ENCODE results near the gene LPAR1.

The LPAR1 gene

GRCh38 chr9:111036946-111037345, 1.3 kb downstream of the LPAR1 start:
- no peak for DNase-seq

DNA sequence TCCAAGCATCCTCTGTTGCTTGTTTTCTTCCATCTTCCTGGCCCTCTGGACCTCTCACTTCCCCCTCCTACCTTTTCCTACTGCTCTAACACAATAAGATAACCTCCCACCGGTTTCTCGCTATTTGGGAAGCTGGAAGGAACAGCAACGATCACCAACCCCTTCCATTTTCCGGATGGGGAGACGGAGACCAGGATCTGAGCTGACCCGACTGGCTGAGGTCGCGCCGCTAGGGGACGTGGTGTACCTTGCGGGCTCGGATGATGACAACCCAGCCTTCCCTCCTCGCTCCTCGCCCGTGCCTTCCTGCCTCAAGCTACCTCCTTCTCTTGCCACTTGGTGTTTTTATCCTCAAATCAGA, 1.9 kb downstream of the LPAR1 start:
- DNase-seq = no peak

GRCh38 chr9:111035543-111036428, 2.5 kb downstream of the LPAR1 start:
- DNase-seq = no peak

DNA sequence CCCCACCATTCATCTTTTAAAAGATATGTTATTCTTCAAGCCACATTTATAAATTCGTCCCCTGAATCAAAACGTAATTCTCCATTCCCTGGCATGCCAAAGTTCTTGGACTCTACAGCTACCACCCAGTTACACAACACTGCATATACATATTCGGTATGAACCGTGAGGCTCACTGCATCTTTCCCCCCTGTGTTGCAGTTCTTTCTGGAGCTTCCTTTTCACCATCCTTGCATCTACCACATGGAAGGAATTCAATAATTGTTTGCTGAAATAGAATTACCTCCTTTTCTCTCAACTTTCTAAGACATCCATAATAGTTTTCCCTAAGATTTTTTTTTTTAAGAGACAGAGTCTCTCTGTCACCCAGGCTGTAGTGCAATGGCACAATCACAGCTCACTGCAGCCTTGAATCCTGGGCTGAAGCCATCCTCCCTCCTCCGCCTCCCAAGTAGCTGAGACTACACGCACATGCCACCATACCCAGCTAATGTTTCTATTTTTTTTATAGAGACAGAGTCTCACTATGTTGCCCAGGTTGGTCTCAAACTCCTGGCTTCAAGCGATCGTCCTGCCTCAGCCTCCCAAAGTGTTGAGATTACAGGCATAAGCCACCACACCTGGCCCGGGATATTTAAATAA, 3.3 kb downstream of the LPAR1 start:
- DNase-seq = no peak

GRCh38 chr9:111034170-111034897, 3.9 kb downstream of the LPAR1 start:
- no peak for DNase-seq

DNA sequence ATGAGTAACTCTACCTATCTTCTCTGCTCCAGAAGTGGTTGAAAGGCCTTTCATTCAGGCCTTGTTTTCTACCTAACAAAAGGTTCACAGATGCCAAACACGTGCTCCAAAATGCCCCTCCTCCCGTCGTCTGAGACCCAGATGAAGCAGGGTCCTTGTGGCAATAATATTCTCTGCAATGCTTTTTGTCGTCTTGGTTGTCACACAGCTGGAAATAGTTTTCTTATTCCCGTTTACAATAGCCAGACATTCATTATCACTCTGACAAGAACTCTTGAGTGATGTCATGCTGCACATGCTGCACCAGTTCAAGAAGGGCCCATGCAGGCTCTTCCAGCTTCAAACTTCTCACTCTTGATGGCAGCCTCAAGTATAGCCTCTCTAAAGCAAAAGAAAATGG, 7.8 kb downstream of the LPAR1 start:
- no peak for DNase-seq

GRCh38 chr9:111029260-111029659, 9.0 kb downstream of the LPAR1 start:
- DNase-seq = no peak

DNA sequence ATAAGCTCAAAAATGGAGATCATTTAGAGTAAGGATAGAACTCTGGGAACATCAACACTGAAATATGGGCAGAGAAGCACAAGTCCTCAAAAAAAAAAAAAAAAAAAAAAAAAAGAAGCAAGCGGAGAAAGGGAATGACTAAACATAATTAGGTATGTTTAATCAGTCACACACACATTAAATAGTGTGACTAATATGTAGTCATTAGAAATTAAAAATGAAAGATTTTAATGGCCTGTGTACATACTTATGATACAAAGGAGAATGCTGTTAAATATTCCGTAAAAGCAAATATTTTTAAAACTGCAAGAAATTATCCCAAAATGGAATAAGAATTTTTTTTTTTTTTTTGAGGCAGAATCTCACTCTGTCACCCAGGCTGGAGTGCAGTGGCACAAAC, 10.5 kb downstream of the LPAR1 start:
- DNase-seq = no peak

- DNase-seq = no peak
Measured at GRCh38 chr9:111023128-111023527, 15.1 kb downstream of the LPAR1 start.

GRCh38 chr9:111020594-111020993, 17.7 kb downstream of the LPAR1 start:
- no peak for DNase-seq

- no peak for DNase-seq
Measured at GRCh38 chr9:111016426-111017045, 21.7 kb downstream of the LPAR1 start.

DNA sequence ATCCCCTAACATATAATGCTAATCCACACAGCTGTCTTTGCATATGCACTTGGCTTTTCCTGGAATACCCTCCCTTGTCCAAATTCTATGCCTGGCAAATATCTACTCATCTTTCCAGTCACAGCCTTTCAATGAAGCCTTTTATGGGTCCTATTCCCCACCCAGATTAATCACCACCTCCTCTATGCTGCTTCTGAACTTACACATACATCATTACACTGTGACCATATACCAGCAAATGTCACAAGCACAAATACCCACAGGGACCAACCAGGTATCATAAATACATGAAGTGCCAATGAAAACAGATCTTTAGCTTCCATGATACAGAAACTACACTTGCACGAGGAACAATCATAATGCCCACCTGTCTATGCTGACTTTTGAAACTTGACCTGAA, 22.3 kb downstream of the LPAR1 start:
- DNase-seq = no peak

GRCh38 chr9:111013707-111014106, 24.6 kb downstream of the LPAR1 start:
- no peak for DNase-seq

DNA sequence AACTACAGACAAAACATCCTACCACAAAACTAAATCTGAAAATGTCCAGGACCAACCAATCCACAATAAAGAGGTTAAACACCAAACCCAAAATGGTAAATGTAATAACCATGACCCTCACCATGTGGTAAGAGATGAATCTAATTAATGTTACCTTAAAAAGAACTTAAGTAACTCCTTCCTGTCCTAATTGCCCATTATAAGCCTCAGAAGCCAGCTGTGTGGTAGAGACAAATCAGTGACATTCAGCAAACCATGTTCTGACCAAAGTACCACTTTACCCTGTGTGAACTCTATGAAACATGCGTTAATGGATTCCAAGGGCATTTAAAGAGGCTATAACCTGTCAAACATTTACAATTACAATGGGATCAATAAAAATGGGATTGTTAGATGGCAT, 25.0 kb downstream of the LPAR1 start:
- DNase-seq = no peak

GRCh38 chr9:111008158-111009075, 29.9 kb downstream of the LPAR1 start:
- no peak for DNase-seq

GRCh38 chr9:111005746-111006470, 32.4 kb downstream of the LPAR1 start:
- no peak for DNase-seq

- DNase-seq = no peak
Measured at GRCh38 chr9:111004936-111005335, 33.3 kb downstream of the LPAR1 start.

GRCh38 chr9:111003182-111003581, 35.1 kb downstream of the LPAR1 start:
- no peak for DNase-seq

DNA sequence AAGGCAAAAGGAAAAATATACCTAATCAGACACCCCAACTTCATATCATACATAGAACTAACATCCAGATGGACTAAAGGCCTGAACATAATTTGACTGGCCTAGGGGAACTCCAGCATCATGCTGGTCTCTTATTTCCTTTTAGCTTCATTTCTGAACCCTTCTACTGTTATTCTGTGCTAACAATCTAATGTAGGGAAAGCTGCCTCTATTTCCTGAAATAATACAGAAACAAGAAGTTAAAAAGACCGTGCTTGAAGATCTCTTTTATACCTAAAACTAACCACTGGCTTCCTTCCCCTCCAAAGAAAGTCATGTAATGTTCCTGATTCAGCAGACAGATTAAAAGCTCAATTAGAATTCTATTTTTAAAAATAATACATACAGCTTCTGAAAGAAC, 36.7 kb downstream of the LPAR1 start:
- no peak for DNase-seq

DNA sequence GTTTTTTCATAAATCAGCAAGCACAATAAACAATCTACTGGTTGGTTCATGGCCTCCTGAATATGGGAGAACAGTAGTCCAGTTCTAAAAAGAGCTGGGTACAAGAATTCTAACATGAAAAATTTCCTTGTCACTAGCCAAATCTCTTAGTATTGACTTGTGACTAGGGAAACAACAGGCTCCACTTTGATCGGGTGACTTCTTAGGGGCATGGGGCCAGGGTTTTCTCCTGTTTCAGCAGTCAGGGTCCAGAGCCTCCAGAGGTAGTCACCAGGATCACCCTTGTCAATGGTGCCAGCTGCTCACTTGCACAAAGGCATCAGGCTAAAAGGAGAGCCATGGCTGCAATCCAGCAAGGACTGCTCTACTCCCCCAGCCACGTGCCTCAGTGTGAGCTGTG, 38.1 kb downstream of the LPAR1 start:
- DNase-seq = no peak

DNA sequence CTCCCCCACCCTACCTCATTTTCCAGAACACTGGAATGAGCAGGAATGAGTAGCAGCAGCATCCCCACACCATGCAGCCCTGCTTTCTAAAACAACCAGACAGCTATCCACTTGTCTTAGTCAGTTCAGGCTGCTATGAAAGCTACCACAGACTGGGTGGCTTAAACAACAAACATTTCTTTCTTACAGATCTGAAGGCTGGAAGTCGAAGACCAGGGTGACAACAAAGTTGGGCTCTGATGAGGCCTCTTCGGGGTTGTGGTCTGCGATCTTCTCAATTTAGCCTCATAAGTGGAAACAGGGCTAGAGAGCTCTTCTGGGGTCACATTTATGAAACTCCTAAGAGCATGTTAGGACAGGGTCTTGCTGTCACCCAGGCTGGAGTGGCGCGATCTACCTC, 38.9 kb downstream of the LPAR1 start:
- DNase-seq = no peak

- DNase-seq = no peak
Measured at GRCh38 chr9:110997847-110998246, 40.4 kb downstream of the LPAR1 start.

All from activated CD4-positive, alpha-beta T cell treated with anti-CD3 and anti-CD28 coated beads, Interleukin-2, amount 50 U/mL, for 48 hours (primary cell).